B cell (primary cell): Measurements from ENCODE around the gene VANGL1.

Source experiments
- CTCF ChIP-seq: fragments of 200-600 bp; IDR thresholded peaks from one replicate; pipeline ENCODE4 v1.8.0; 2022; ENCODE audit warnings: antibody characterized with exemption, mild to moderate bottlenecking
- EZH2 ChIP-seq: IDR thresholded peaks from 2 replicates; pipeline ENCODE4 v1.6.1; 2012; ENCODE audit warnings: borderline replicate concordance, low read depth, mild to moderate bottlenecking, moderate library complexity, low read length; ENCODE audit not compliant: insufficient read depth, poor library complexity, severe bottlenecking

GRCh38 chr1:115642168-115643072 is 650 bp downstream of the VANGL1 start:
- TF ChIP-seq CTCF (no peak), EZH2 (no peak)
